DMS79 treated with DMSO at 0.1 percent for 48 hours (cell line): Measurements from ENCODE around the gene ESPNL.

Source experiments
- DNase-seq: peaks from one replicate; lab custom pipeline; 2025; lab: John Stamatoyannopoulos, UW

Gene ESPNL

DNA sequence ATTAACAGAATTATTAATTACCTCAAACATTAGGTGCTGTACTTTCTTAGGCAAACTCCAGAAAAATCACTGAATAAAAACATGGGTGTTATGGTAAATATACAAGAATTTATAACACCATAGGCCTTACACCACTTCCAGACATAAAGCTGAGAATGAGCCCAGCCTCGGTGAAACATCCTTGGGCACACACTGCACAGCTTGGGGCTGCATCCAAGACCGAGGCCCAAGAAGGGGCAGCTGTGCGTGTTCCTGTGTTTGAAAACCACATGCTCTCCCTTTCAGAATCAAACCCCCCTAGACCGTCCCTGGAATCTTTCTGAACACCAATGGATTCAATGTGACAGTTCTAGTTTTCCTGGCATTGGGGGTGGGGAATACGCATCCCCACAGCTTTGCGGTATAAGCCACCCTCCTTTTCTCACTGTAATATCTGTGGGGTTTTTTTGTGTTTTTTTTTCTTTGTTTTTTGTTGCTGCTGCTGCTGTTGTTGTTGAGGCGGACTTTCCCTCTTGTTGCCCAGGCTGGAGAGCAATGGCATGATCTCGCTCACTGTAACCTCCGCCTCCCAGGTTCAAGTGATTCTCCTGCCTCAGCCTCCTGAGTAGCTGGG is 71.5 kb downstream of the ESPNL start:
- DNase-seq, result no peak

DNA sequence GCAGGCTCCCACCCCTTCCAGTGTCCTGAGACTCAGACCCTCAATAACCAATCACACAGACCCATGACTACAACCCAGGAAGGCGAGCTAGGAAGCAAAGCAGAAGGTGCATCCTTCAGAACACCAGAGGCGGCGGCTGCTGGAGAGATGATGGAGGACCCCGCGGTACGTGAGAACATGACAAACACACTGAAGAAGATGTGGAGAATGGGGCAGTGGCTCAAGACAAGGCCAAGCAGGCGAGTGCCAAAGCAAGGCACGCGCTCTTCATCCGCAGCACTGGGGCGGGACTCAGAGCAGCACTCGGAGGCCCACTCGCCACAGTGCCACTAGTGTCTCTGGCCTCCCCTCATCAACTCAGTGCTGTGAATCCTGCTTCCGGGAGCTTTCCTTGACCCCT is 72.3 kb downstream of the ESPNL start:
- DNase-seq, result no peak

DNA sequence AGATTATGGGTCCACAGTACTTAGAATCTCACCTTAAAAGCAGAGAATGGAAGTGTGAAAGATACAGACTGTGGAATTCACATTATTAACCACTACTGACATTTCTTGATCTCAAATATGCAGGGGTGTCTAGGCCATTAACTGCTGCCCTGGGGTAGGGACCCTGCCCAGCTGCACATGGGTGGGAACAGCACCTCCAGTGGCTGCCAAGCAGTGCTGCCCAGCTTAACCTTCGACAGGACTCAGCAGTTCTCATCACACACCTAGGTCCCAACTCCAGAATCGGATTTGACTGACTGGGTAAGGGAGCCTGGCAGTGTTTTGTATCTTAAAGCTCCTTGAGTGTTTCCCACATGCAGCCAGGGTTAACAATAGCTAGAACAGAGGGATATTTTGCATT is 73.6 kb downstream of the ESPNL start:
- DNase-seq, result no peak

DNA sequence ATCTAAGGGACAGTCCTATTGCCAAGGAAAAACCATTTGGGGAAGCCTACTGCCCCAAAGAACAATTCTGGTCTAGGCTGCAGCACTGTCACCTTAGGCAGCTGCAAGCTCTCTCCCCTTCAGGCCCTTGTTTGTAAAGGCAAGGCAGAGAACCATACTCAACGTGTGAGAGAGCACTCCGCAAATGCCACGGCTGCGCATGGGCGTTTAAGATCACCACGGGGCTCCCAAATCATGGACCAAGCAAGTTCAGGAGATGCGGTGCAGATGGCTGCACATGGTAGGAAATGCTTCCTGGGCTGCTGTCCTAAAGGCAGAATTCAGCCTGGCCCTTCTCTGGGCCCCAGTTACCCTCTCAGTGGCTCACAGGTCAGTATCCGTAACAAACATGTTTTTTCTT is 74.2 kb downstream of the ESPNL start:
- DNase-seq, result peak; percentile 48

DNA sequence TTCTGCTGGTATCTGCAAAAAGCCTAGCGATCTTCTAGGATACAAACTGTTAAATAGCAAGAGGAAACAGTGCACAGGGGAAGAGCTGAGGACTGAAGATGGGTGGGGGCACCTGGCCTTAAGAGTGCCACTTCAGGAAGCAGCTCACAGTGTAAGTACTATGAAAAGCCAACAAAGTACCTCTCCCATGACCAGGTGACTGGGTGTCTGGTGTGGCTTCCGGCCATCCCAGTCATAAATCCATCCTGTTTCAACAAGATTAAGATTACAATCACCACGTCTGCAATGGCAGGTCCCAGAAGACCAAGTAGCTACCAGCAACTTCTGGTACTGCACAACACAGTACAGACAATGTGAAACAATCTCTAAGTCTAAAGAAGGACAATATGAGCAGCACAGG is 74.6 kb downstream of the ESPNL start:
- peak; percentile 86 for DNase-seq

DNA sequence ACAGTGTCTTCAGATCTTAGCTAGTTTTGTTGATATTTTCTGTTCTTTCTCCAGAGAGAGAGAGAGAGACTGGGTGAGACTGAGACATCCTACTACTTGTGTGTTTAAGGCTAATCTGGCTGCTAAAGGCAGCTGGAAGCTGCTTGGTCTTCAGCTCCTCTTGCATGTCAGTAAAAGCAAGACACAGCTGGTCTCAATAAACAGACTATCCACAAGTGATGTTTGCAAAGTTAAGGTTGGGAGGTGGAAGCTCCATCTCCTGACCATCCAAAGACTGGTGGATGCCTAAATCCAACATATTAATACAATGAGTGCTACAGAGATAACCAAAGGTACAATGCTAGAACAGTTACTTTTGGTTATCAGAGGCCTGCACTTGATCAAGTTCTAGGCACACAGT is 76.5 kb downstream of the ESPNL start:
- no peak for DNase-seq

DNA sequence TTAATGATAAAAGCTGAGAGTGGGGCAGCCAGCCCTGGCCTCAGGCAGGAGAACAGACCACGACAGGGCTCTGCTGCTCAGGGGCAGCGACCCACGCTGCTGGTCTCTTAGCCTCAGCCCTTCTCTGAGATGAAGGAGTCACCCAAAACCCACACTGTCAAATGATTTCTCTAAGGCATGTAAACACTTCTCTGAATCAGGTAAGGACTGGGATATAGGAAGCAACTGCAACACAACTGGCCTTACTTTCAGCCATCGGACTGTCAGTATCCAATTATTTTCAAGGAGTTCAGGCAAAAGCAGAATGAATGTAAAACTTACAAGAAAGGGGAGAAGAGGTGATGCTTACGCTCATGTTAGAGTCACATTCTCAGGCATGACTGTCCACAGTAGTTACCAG is 80.4 kb downstream of the ESPNL start:
- DNase-seq, result no peak

DNA sequence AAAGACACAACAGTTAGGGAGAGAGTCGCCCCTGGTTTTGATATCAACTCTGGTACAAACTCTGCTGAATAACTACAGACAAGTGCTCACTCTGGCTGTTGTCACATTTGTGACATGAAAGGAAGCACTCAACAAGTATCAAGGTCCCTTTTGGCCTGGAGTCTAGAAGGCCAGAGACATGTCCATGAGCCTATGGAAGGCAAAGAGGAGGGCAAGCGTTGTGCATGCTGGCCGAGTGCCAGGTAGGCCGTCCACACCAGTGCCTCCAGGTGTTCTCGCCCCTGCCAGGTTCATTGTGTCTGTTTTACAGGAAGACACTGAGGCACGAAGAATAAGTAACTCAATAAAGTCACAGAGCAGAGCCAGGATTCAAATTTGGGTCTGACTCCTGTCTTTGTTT is 82.2 kb downstream of the ESPNL start:
- no peak for DNase-seq
